GM18502 (cell line): ENCODE measurements around the gene RTP3.
A peak's percentile ranks its signal among the peaks of the same experiment; 100 is the strongest.
"Not testable (repeated sequence)": the region's sequence is repeated elsewhere in the genome, so short reads cannot be mapped to it uniquely, and the experiment has no call there.

Experiments used
- ATAC-seq: cut with Tn5 transposase; IDR thresholded peaks from one replicate; pipeline ENCODE4 v1.9.1; 2021; ENCODE audit warnings: mild to moderate bottlenecking; ENCODE audit not compliant: unreplicated experiment, poor library complexity

Gene RTP3

GRCh38 chr3:46512191-46512749 lies 14.5 kb downstream of the RTP3 start:
- ATAC-seq, result no peak

GRCh38 chr3:46516521-46516920 lies 18.7 kb downstream of the RTP3 start:
- ATAC-seq, result no peak

DNA sequence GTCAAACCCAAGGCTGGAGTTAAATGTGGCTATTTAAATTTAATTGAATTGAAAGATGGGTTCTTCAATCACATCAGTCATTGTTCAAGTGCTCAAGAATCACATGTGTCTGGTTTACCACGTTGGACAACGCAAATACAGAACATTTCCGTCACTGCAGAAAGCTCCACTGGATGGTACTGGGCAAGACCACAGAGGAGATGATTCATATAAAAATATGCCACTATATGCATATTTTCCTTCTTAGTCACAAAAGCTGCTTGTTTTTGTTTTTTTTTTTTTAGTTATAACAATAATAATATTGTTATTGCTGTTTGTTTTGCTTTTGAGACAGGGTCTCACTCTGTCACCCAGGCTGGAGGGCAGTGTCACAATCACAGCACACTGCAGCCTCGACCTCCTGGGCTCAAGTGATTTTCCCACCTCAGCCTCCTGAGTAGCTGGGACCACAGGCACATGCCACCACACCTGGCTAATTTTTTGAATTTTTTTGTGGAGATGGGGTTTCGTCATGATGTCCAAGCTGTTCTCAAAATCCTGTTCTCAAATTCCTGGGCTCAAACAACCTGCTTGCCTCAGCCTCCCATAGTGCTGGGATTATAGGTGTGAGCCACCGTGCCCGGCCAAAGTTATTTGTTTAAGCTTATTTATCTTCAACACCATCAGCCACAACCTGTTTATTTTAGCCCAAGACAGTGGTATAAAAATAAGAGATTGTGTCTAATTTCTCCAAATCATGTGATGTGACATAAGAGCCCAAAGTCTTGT lies 19.4 kb downstream of the RTP3 start:
- ATAC-seq, result no peak

- no peak for ATAC-seq
These were observed 20.0 kb downstream of the RTP3 start for GRCh38 chr3:46517784-46518181.

GRCh38 chr3:46519952-46520351 lies 22.2 kb downstream of the RTP3 start:
- ATAC-seq, result no peak

DNA sequence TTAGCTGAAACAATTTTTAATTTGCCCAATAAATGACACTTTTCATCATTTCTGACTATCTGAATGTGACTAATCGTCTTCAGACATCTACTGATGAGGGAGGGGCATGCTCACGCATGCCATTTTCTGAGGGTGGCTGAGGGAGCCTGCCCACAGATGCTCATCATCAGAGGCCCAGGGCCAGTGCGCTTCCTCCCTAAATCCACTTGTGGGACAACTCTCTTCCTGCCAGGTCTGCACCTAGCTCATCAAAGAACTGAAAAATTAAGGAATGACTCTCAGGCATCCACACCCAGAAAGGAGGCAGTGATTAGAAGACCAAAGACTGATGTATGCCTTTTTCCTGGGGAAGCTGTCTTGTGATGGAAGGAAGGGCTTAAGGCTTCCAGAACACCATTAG lies 22.8 kb downstream of the RTP3 start:
- no peak for ATAC-seq

- ATAC-seq, result no peak
These were observed 23.3 kb downstream of the RTP3 start for GRCh38 chr3:46521096-46521495.

- ATAC-seq, result not testable (repeated sequence)
These were observed 24.4 kb downstream of the RTP3 start for GRCh38 chr3:46522201-46522600.

DNA sequence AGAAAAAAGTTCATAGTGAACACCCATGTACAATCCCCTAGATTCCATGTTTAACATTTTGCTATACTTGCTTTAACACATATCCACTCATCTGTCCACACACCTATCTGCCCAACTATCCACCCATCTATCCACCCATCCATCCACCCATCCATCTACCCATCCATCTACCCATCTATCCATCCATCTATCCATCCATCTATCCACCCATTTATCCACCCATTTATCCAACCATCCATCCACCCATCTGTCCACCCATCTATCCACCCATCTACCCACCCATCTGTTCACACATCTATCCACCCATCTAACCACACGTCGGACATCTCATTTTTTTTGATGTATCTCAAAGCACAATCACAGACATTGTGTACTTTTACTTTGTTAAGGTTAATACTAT lies 25.8 kb downstream of the RTP3 start:
- no peak for ATAC-seq

DNA sequence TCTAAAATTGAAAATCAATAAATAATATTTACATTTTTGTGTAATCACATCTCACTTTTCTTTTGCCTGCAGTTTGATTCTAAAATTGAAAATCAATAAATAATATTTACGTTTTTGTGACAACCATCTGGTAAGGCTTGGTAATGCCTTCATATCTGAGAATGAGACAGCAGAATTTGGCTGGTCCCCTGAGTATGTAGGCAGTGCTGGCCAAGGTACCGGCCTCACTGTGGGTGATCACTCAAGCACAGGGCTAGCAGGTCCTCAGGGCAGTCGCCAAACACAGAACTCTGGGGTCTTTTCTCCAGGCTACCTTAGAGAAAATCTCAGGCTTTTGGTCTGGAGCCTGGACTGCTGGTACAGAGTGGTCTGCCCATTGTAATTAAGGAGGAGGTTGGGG lies 26.2 kb downstream of the RTP3 start:
- ATAC-seq, result no peak

DNA sequence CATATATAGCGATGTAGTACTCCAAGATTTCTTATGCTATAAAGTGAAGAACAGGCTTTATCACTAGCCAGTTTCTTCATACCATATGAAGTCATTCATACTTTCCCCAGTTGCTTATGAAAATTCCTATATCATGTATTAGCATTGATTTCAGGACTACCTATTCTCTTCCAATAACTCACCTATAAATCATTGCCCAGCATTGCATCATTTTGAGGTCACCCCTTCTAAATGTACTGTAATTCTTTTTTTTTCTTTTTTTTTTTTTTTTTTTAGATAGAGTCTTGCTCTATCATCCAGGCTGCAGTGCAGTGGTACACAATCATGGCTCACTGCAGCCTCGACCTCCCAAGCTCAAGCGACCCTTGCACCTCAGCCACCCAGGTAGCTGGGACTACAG lies 27.1 kb downstream of the RTP3 start:
- no peak for ATAC-seq

- no peak for ATAC-seq
These were observed 29.5 kb downstream of the RTP3 start for GRCh38 chr3:46527239-46527638.

- ATAC-seq, result no peak
These were observed 35.3 kb downstream of the RTP3 start for GRCh38 chr3:46533091-46533490.

DNA sequence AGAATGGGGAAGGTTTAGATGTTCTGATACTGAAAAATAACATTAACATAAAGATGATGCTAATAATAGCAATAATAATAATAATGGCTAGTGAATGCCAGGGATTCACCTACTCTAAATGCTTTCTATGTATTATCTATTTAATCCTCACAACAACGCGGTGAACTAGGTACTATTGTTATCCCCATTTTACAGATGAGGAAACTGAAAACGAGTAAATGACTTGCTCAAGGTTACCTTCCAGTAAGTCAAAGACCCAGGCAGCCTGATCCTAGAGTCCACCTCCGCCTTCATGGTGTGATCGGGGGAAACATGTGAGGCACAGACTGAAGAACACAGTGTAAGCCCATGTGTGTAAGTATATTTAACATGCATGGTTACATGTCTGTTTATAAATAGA lies 38.0 kb downstream of the RTP3 start:
- ATAC-seq, result no peak

GRCh38 chr3:46536758-46537157 lies 39.0 kb downstream of the RTP3 start:
- ATAC-seq, result no peak

DNA sequence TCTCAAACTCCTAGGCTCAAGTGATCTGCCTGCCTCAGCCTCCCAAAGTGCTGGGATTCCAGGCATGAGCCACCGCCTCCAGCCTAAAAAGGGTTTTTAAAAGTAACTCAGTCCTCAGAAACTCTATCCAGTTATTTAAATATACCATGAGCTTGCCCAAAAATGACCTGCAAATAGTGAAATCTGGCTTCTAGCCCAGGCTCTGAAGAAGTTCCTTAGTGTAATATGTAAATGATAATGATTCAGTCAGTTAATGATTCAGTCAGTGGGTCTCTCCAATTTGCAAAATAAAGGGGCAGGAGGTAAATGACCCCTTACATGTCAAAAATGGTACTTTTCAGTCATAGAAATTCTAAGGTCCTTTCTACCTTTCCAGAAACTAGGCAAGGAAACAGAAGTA lies 39.5 kb downstream of the RTP3 start:
- ATAC-seq, result no peak

- no peak for ATAC-seq
These were observed 40.0 kb downstream of the RTP3 start for GRCh38 chr3:46537779-46538178.

DNA sequence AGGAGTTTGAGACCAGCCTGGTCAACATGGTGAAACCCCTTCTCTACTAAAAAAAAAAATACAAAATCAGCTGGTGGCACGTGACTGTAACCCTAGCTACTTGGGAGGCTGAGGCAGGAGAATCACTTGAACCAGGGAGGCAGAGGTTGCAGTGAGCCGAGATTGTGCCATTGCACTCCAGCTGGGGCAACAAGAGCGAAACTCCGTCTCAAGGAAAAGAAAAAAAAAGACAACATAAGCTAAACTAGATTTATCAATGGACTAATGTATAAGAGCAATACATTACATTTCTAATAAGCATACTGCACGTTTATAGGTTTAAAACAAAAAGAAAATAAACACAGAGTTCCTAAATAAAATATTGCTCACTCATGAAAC lies 40.6 kb downstream of the RTP3 start:
- ATAC-seq, result not testable (repeated sequence)

- ATAC-seq, result peak; percentile 81
These were observed 41.1 kb downstream of the RTP3 start for GRCh38 chr3:46538803-46539442.

GRCh38 chr3:46539443-46540005 lies 41.7 kb downstream of the RTP3 start:
- ATAC-seq, result no peak

DNA sequence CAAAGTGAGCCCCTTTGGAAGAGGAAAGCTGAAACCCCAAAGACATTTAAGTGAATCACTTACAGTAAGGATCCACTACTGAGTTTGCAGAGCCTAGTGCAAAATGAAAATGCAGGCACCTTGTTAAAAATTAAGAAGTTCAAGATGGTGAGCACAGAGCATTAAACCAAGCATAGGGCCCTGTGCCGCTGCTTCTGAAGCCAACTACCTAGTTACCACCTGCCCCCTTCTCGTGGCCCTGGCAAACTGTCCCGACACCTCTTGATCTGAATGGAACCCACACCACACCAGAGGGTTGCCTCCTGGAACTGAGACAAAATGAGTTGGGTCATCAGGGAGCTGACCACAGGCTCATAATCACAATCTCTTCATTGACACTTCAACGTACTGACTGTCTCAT lies 42.8 kb downstream of the RTP3 start:
- ATAC-seq, result no peak
